Midbrain (tissue), 1 donor: Measurements from ENCODE around the gene PSMC1.

Experiments used
- DNase-seq: peaks from one replicate; lab custom pipeline; 2025; lab: John Stamatoyannopoulos, UW

Gene PSMC1

GRCh38 chr14:90302529-90303303, 46.4 kb downstream of the PSMC1 start:
- DNase-seq = no peak

DNA sequence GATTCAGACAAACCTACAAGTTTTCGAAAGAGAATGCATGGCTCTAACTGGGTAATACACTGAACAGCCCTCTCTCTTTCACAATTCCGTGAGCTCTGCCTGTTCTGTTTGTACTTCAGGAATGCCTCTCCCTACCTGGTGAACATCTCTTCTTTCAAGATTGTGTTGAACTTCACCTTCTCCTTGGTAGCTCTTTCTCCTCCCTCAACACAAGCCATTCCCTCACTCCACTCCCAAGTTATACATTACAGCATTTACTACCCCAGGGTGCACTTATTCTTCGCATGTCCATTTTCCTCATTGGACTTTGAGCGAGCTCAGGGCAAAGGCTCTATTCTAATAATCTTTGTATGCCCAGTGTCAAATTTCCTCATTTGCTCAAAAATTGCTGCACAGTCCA, 47.1 kb downstream of the PSMC1 start:
- DNase-seq = no peak

- DNase-seq = no peak
Observed at GRCh38 chr14:90304502-90304901, 48.1 kb downstream of the PSMC1 start.

GRCh38 chr14:90305176-90305601, 48.8 kb downstream of the PSMC1 start:
- no peak for DNase-seq

GRCh38 chr14:90308561-90308960, 52.2 kb downstream of the PSMC1 start:
- peak; percentile 30 for DNase-seq

GRCh38 chr14:90317286-90317685, 60.9 kb downstream of the PSMC1 start:
- DNase-seq = no peak

- no peak for DNase-seq
Observed at GRCh38 chr14:90318016-90318415, 61.7 kb downstream of the PSMC1 start.

DNA sequence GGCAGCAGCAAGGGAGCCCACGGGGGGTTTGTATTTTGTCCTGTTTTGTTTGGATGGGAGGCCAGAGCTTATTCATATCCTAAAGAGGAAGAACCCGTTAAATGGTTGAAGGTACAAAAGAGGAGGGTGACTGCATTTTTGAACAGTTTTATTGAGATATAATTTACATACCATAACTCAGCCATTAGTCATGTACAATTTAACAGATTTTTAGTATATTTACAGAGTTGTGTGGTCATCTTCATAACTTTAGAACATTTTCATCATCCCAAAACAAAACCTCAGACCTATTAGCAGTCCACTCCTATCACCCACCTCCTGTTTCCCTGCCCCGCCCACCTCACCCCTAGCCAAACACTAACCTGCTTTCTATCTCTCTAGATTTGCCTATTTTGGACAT, 62.8 kb downstream of the PSMC1 start:
- DNase-seq = no peak

DNA sequence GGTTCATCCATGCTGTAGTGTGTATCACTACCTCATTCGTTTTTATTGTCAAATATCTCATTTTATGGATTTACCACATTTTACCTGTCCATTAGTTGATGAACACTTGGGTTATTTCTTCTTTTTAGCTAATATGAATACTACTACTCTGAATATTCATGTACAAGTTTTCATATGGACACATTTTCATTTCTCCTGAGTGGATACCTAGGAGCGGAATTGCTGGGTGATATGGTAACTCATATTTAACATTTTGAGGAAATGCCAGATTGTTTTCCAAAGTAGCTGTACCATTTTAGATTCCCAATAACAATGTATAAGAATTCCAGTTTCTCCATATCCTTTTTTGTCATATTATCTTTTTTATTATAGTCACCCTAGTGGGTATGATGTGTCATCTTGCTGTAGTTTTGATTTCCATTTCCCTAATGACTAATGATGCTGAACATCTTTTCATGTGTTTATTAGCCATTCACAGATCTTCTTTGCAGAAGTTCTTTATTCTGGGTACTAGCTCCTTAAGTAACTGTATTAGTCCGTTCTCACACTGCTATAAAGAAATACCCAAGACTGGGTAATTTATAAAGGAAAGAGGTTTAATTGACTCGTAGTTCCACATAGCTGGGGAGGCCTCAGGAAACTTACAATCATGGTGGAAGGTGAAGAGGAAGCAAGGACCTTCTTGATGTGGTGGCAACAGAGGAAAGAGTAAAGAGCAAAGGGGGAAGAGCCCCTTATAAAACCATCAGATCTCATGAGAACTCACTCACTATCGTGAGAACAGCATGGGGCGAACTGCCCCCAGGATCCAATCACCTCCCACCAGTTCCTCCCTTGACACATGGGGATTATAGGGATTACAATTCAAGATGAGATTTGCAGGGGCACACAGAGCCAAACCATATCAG, 63.5 kb downstream of the PSMC1 start:
- DNase-seq = no peak

DNA sequence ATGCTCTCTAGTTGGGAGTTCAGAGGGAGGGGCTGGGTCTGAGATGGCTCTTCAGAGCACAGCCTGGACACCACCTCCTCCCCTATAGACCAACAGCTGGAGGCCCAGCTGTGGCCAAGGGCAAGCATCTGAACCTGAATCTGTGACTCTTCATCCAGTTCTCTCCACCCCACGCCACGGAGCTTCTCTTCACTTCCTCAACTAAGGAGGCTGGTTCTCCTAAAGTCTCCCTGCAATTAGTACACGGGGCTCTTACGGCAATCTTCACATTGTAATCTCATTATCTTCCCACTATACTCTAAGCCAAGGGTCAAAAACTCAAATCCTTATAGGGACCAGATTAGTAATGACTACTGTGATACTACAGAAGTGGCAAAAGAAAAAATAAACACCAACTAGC, 65.5 kb downstream of the PSMC1 start:
- no peak for DNase-seq
